ENCODE measurements around the gene STXBP4.

STXBP4 gene

GRCh38 chr17:55152236-55152635, 183.7 kb downstream of the STXBP4 start:
- TF ChIP-seq CTCF (IDR thresholded peaks at IDR 0.05; ENCODE audit: borderline replicate concordance, control extremely low read depth, extremely low read depth, insufficient read depth, missing control alignments) = no peak
- no peak for DNase-seq (ENCODE audit: low spot score)
- in situ Hi-C loops (cut with MboI; ENCODE audit: low sequenced_read_pairs, unreplicated experiment) = no loop called here

GRCh38 chr17:55154101-55154500, 185.5 kb downstream of the STXBP4 start:
- in situ Hi-C loops (cut with MboI; ENCODE audit: low sequenced_read_pairs, unreplicated experiment) = no loop called here
- DNase-seq (ENCODE audit: low spot score) = no peak
- TF ChIP-seq CTCF (IDR thresholded peaks at IDR 0.05; ENCODE audit: borderline replicate concordance, control extremely low read depth, extremely low read depth, insufficient read depth, missing control alignments) = no peak

GRCh38 chr17:55155856-55156560, 187.4 kb downstream of the STXBP4 start:
- TF ChIP-seq CTCF (IDR thresholded peaks at IDR 0.05; ENCODE audit: borderline replicate concordance, control extremely low read depth, extremely low read depth, insufficient read depth, missing control alignments) = no peak
- DNase-seq (ENCODE audit: low spot score) = no peak

GRCh38 chr17:55157165-55157564, 188.6 kb downstream of the STXBP4 start:
- no peak for TF ChIP-seq CTCF (IDR thresholded peaks at IDR 0.05; ENCODE audit: borderline replicate concordance, control extremely low read depth, extremely low read depth, insufficient read depth, missing control alignments)
- in situ Hi-C loops (cut with MboI; ENCODE audit: low sequenced_read_pairs, unreplicated experiment) = no loop called here
- no peak for DNase-seq (ENCODE audit: low spot score)

More at GRCh38 chr17:55155856-55156560, 187.4 kb downstream of the STXBP4 start:
- in situ Hi-C loops (cut with MboI; ENCODE audit: low sequenced_read_pairs, unreplicated experiment) = no loop called here

GRCh38 chr17:55158439-55158838, 189.9 kb downstream of the STXBP4 start:
- no peak for TF ChIP-seq CTCF (IDR thresholded peaks at IDR 0.05; ENCODE audit: borderline replicate concordance, control extremely low read depth, extremely low read depth, insufficient read depth, missing control alignments)
- in situ Hi-C loops (cut with MboI; ENCODE audit: low sequenced_read_pairs, unreplicated experiment) = no loop called here
- DNase-seq (ENCODE audit: low spot score) = no peak

- in situ Hi-C loops (cut with MboI; ENCODE audit: low sequenced_read_pairs, unreplicated experiment) = no loop called here
- DNase-seq (ENCODE audit: low spot score) = no peak
- TF ChIP-seq CTCF (IDR thresholded peaks at IDR 0.05; ENCODE audit: borderline replicate concordance, control extremely low read depth, extremely low read depth, insufficient read depth, missing control alignments) = no peak
Observed at GRCh38 chr17:55159251-55159650, 190.7 kb downstream of the STXBP4 start.
